ENCODE results near the gene ERVK3-1.
"Not testable (repeated sequence)": the region's sequence is repeated elsewhere in the genome, so short reads cannot be mapped to it uniquely, and the experiment has no call there.

ERVK3-1 gene

DNA sequence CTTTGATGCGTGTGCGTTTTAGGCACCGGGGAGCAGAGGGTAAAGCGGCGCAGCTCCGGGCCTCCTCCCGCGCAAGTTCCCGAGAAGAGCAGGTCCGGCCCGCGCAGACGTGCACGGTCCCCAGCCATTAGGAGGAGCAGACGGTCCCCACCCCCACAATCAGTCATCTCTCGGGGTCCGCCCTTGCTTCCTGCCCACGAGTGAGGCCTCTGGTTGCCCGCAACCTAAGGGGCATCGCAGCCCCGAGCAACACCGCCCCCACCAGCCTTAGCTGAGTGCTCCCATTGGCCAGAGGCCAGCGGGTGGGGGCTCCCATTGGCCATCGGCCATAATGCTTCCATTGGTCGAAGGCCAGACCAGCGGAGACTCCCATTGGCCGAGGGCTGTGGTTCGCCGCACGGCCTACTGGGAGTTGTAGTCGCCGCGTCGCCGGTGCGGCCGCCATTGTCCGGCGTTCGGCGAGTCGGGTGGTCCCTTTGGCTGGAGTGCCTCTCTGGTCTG lies 26.6 kb upstream of the ERVK3-1 start, which contains the start of gene ZNF8:
Gene ZNF8 (plus strand): TSS at position 415 of the 501 bp plus-strand sequence. CDS start 127 bp downstream, outside the sequence.
- peak; percentile 100 for DNase-seq (ENCODE audit: insufficient read length)
- peak; percentile 98 for FAIRE-seq
- TF ChIP-seq TAF1 (IDR thresholded peaks at IDR 0.05; ENCODE audit: borderline replicate concordance, low read depth, low read length): peak; percentile 80
- peak; percentile 91 for TF ChIP-seq POLR2A (IDR thresholded peaks at IDR 0.05; ENCODE audit: low read depth, low read length)
- TF ChIP-seq POLR2AphosphoS5 (IDR thresholded peaks at IDR 0.05; ENCODE audit: low read depth, low read length): peak; percentile 80

- FAIRE-seq (peak; percentile 40), DNase-seq (ENCODE audit: insufficient read length) (peak; percentile 55)
- TF ChIP-seq TAF1 (IDR thresholded peaks at IDR 0.05; ENCODE audit: borderline replicate concordance, low read depth, low read length) (no peak), POLR2A (IDR thresholded peaks at IDR 0.05; ENCODE audit: low read depth, low read length) (no peak), POLR2AphosphoS5 (IDR thresholded peaks at IDR 0.05; ENCODE audit: low read depth, low read length) (no peak)
These were observed 25.9 kb upstream of the ERVK3-1 start for GRCh38 chr19:58279042-58279924.

DNA sequence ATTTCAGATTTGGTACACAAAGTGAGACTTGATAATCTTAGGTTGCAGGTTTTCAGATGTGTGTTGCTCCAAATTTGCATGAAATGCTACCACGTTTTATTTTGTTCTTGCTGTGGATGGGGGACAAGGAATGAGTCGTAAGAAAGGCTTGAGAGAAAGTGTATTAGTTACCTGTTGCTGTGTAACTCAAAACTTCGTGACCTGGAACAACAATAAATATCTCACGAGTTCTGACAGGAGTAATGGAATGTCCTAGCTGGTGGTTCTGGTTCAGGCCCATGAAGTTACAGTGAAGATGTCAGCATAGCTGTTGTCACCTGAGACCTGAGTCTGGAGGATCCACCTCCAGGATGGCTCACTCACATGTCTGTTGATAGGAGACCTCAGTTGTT lies 25.3 kb upstream of the ERVK3-1 start:
- FAIRE-seq: no peak
- TF ChIP-seq POLR2A (IDR thresholded peaks at IDR 0.05; ENCODE audit: low read depth, low read length) (0 out of 2 replicates have a peak, but pooled peaks have one; percentile 28), POLR2AphosphoS5 (IDR thresholded peaks at IDR 0.05; ENCODE audit: low read depth, low read length) (no peak)
- DNase-seq (ENCODE audit: insufficient read length): no peak

- no peak for DNase-seq (ENCODE audit: insufficient read length)
- FAIRE-seq: no peak
- TF ChIP-seq POLR2AphosphoS5 (IDR thresholded peaks at IDR 0.05; ENCODE audit: low read depth, low read length): no peak
- TF ChIP-seq POLR2A (IDR thresholded peaks at IDR 0.05; ENCODE audit: low read depth, low read length): no peak
- no peak for TF ChIP-seq TAF1 (IDR thresholded peaks at IDR 0.05; ENCODE audit: borderline replicate concordance, low read depth, low read length)
These were observed 21.0 kb upstream of the ERVK3-1 start for GRCh38 chr19:58284199-58284598.

DNA sequence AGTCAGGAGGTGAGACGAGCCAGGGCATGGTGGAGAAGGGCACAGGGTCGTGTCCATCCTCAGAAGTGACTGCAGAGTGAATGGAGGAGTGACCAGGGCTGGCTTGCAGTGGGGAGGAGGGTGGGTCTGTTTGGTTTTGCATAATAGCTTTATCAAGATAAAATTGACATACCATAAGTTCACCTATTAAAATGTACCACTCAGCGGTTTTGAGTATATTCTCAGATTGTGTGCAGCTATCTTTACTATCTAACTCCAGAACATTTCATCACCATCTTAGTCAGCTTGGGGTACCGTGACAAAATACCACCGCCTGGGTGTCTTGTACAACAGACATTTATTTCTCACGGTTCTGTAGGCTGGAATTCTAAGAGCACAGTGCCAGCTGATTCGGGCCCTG lies 13.2 kb upstream of the ERVK3-1 start:
- TF ChIP-seq POLR2A (IDR thresholded peaks at IDR 0.05; ENCODE audit: low read depth, low read length) (no peak), POLR2AphosphoS5 (IDR thresholded peaks at IDR 0.05; ENCODE audit: low read depth, low read length) (no peak), TAF1 (IDR thresholded peaks at IDR 0.05; ENCODE audit: borderline replicate concordance, low read depth, low read length) (no peak)
- FAIRE-seq (no peak), DNase-seq (ENCODE audit: insufficient read length) (no peak)

DNA sequence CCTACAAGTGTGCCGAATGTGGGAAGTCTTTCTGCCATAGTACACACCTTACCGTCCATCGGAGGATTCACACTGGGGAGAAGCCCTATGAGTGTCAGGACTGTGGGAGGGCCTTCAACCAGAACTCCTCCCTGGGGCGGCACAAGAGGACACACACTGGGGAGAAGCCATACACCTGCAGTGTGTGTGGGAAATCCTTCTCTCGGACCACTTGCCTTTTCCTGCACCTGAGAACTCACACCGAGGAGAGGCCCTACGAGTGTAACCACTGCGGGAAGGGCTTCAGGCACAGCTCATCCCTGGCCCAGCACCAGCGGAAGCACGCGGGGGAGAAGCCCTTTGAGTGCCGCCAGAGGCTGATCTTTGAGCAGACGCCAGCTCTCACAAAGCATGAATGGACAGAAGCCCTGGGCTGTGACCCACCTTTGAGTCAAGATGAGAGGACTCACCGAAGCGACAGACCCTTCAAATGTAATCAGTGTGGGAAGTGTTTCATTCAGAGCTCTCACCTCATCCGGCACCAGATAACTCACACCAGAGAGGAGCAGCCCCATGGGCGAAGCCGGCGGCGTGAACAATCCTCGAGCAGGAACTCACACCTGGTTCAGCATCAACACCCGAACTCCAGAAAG lies 10.3 kb upstream of the ERVK3-1 start:
- TF ChIP-seq POLR2AphosphoS5 (IDR thresholded peaks at IDR 0.05; ENCODE audit: low read depth, low read length): no peak
- no peak for TF ChIP-seq TAF1 (IDR thresholded peaks at IDR 0.05; ENCODE audit: borderline replicate concordance, low read depth, low read length)
- TF ChIP-seq POLR2A (IDR thresholded peaks at IDR 0.05; ENCODE audit: low read depth, low read length): no peak
- DNase-seq (ENCODE audit: insufficient read length): no peak
- no peak for FAIRE-seq

- no peak for FAIRE-seq
- no peak for TF ChIP-seq POLR2AphosphoS5 (IDR thresholded peaks at IDR 0.05; ENCODE audit: low read depth, low read length)
- no peak for TF ChIP-seq TAF1 (IDR thresholded peaks at IDR 0.05; ENCODE audit: borderline replicate concordance, low read depth, low read length)
- TF ChIP-seq POLR2A (IDR thresholded peaks at IDR 0.05; ENCODE audit: low read depth, low read length): no peak
- DNase-seq (ENCODE audit: insufficient read length): no peak
These were observed 9.1 kb upstream of the ERVK3-1 start for GRCh38 chr19:58296104-58296503.

DNA sequence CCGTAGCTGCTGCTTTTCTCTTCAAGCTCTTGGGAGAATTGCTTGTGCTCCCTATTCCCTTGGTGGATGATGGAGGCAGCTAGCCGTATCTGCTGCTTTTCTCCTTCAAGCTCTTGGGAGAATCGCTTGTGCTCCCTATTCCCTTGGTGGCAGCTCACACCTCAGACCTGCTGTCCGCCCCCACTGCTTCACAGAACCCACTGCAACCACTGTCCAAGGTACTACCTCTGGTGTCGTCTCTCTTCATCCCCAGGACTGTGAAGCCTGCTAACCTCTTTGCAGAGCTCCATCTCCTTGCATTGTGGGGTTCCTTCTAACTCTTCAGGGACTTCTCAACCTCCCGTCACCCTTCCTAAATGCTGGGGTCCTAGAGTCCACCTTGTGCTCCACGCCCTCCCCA lies 4.6 kb upstream of the ERVK3-1 start:
- TF ChIP-seq TAF1 (IDR thresholded peaks at IDR 0.05; ENCODE audit: borderline replicate concordance, low read depth, low read length) (no peak), POLR2AphosphoS5 (IDR thresholded peaks at IDR 0.05; ENCODE audit: low read depth, low read length) (no peak), POLR2A (IDR thresholded peaks at IDR 0.05; ENCODE audit: low read depth, low read length) (no peak)
- FAIRE-seq (no peak), DNase-seq (ENCODE audit: insufficient read length) (no peak)

DNA sequence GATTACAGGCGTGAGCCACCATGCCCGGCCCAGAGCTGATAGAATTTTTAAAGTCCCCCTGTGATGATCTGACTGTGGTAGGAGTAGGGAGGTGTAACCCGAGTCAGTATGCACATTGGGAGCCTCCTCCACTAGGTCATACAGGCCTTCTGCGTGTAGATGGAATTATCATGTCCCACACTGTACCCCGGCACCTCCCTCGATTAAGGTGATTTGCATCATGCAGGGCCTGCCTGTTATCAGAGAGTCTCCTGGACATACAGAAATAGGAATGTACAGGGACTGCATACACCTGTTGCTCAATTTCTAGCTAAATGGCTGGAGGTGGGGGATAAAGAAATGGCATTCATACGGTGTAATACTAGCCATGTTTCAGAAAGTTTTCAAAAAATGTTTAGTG lies 922 bp upstream of the ERVK3-1 start:
- DNase-seq (ENCODE audit: insufficient read length): no peak
- peak; percentile 24 for FAIRE-seq
- TF ChIP-seq POLR2A (IDR thresholded peaks at IDR 0.05; ENCODE audit: low read depth, low read length) (no peak), TAF1 (IDR thresholded peaks at IDR 0.05; ENCODE audit: borderline replicate concordance, low read depth, low read length) (no peak), POLR2AphosphoS5 (IDR thresholded peaks at IDR 0.05; ENCODE audit: low read depth, low read length) (no peak)

DNA sequence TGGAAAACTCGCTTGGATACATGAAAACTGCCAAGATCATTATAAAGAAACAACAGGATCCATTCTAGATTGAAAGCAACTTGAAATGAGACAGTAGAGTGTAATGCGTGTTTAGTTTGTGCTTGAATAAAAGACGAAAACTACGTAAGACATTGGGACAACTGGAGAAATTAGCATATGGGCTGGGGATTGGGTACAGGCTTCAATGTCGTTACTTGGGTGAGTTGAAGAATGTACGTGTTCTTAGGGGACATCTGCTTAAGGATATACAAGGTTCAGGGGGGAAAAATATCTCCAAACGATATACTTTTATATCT lies 471 bp upstream of the ERVK3-1 start:
- FAIRE-seq: no peak
- no peak for DNase-seq (ENCODE audit: insufficient read length)
- no peak for TF ChIP-seq POLR2AphosphoS5 (IDR thresholded peaks at IDR 0.05; ENCODE audit: low read depth, low read length)
- TF ChIP-seq TAF1 (IDR thresholded peaks at IDR 0.05; ENCODE audit: borderline replicate concordance, low read depth, low read length): no peak
- no peak for TF ChIP-seq POLR2A (IDR thresholded peaks at IDR 0.05; ENCODE audit: low read depth, low read length)

- no peak for DNase-seq (ENCODE audit: insufficient read length)
- no peak for FAIRE-seq
- no peak for TF ChIP-seq POLR2A (IDR thresholded peaks at IDR 0.05; ENCODE audit: low read depth, low read length)
- TF ChIP-seq TAF1 (IDR thresholded peaks at IDR 0.05; ENCODE audit: borderline replicate concordance, low read depth, low read length): no peak
- TF ChIP-seq POLR2AphosphoS5 (IDR thresholded peaks at IDR 0.05; ENCODE audit: low read depth, low read length): no peak
These were observed 751 bp downstream of the ERVK3-1 start for GRCh38 chr19:58305932-58306323.

DNA sequence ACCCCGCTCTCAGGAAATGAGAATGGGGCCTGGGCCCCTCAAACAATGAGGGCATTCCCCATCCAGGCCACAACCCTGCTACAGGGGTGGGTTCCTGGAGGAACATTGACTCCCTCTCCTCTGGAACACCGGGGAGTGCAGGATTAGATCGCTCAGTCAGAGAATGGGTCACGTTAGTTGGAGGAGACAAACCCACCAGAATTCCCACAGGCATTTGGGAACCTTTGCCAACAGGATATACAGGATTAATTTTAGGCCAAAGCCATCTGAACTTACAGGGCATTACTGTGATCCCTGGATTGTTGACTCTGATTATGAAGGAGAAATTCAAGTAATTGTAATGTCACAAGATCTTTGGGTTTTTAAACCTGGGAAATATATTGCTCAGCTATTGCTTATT lies 2.6 kb downstream of the ERVK3-1 start:
- FAIRE-seq (no peak), DNase-seq (ENCODE audit: insufficient read length) (no peak)
- TF ChIP-seq POLR2A (IDR thresholded peaks at IDR 0.05; ENCODE audit: low read depth, low read length): no peak
- no peak for TF ChIP-seq POLR2AphosphoS5 (IDR thresholded peaks at IDR 0.05; ENCODE audit: low read depth, low read length)
- TF ChIP-seq TAF1 (IDR thresholded peaks at IDR 0.05; ENCODE audit: borderline replicate concordance, low read depth, low read length): no peak

GRCh38 chr19:58310685-58311084 lies 5.5 kb downstream of the ERVK3-1 start:
- DNase-seq (ENCODE audit: insufficient read length); FAIRE-seq: not testable (repeated sequence)

Data from GM12892 (cell line).